Endothelial cell of umbilical vein (primary cell): ENCODE measurements around the gene ARL8B.

Experiments used
- JUN ChIP-seq: IDR thresholded peaks from 2 replicates; pipeline ENCODE4 v1.6.1; 2011; ENCODE audit warnings: borderline replicate concordance, low read depth; ENCODE audit not compliant: insufficient read length, insufficient read depth
- TF ChIP-seq, protein P1 (sequence below), 2 donors: IDR thresholded peaks; 1 replicate in 1 of 2; 2 replicates in 1 of 2; pipeline ENCODE4 v1.5.1; 2011; ENCODE audit warnings: low read length in 2 of 2, mild to moderate bottlenecking in 2 of 2, moderate library complexity in 2 of 2, control low read depth in 1 of 2, inconsistent platforms in 1 of 2, low read depth in 1 of 2; ENCODE audit not compliant: insufficient read depth in 1 of 2; ENCODE audit errors: extremely low read depth in 1 of 2

DNA sequence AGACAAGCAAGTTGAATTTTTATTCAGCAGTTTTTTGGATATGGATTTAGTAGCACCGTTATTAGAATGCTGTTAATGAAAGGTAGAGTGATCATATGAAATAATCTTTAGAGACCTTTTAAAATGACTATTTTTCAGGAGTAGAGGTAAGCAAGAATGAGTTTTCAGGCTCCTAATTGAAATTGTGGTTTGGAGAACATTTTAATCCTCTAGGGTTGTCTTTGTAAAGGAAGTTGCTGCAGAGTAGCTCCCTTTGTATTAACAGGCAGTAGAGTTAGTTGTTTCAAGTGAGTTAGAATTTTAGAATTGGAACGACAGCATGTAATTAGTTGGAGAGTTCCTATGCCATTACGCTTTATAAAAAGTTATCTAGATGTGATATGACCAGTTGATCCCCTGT, 38.2 kb downstream of the ARL8B start:
- no peak for TF ChIP-seq JUN
- TF ChIP-seq, protein P1, sequence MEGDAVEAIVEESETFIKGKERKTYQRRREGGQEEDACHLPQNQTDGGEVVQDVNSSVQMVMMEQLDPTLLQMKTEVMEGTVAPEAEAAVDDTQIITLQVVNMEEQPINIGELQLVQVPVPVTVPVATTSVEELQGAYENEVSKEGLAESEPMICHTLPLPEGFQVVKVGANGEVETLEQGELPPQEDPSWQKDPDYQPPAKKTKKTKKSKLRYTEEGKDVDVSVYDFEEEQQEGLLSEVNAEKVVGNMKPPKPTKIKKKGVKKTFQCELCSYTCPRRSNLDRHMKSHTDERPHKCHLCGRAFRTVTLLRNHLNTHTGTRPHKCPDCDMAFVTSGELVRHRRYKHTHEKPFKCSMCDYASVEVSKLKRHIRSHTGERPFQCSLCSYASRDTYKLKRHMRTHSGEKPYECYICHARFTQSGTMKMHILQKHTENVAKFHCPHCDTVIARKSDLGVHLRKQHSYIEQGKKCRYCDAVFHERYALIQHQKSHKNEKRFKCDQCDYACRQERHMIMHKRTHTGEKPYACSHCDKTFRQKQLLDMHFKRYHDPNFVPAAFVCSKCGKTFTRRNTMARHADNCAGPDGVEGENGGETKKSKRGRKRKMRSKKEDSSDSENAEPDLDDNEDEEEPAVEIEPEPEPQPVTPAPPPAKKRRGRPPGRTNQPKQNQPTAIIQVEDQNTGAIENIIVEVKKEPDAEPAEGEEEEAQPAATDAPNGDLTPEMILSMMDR (IDR thresholded peaks at IDR 0.05; ENCODE audit: extremely low read depth in 1 of 2, insufficient read depth in 1 of 2, low read depth in 1 of 2, low read length in 2 of 2): no peak
